Measurements from ENCODE around the gene ST6GALNAC2. TPM values are rescaled to one million over a fixed set of nuclear protein-coding genes. Genes with fewer than 3 reads are reported as not detected.

Gene ST6GALNAC2
- total RNA-seq, 4 donors from 2014 or later: 15.2 to 39.9 (median 29.5) TPM

GRCh38 chr17:76542566-76542971 lies 43.1 kb downstream of the ST6GALNAC2 start:
- WGBS, 2 donors: 77 to 80% methylated on average over 8 of the region's 10 CpGs
- Histone ChIP-seq H3K4me1 (peaks cover 21 to 100% (median 30%) of the 10 kb centered on the region in 3 donors), H3K36me3 (no peaks in the 10 kb centered on the region), H3K9me3 (no peaks in the 10 kb centered on the region), H3K4me3 (no peak overlapping the region), H3K27ac (peak overlapping the region in 1 of 4 donors; percentile 71), H3K27me3 (peaks cover 0 to 38% (median 0%) of the 10 kb centered on the region in 4 donors)
- TF ChIP-seq POLR2A (IDR thresholded peaks at IDR 0.05): no peak
- TF ChIP-seq, protein P1, sequence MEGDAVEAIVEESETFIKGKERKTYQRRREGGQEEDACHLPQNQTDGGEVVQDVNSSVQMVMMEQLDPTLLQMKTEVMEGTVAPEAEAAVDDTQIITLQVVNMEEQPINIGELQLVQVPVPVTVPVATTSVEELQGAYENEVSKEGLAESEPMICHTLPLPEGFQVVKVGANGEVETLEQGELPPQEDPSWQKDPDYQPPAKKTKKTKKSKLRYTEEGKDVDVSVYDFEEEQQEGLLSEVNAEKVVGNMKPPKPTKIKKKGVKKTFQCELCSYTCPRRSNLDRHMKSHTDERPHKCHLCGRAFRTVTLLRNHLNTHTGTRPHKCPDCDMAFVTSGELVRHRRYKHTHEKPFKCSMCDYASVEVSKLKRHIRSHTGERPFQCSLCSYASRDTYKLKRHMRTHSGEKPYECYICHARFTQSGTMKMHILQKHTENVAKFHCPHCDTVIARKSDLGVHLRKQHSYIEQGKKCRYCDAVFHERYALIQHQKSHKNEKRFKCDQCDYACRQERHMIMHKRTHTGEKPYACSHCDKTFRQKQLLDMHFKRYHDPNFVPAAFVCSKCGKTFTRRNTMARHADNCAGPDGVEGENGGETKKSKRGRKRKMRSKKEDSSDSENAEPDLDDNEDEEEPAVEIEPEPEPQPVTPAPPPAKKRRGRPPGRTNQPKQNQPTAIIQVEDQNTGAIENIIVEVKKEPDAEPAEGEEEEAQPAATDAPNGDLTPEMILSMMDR (IDR thresholded peaks at IDR 0.05): no peak
- no peak for DNase-seq
- intact Hi-C loops (cut with DNase I): no loop called here

- H3K36me3 ChIP-seq: no peaks in the 10 kb centered on the region
- peaks cover 22 to 98% (median 26%) of the 10 kb centered on the region in 3 donors for H3K4me1 ChIP-seq
- no peak overlapping the region for H3K4me3 ChIP-seq
- H3K9me3 ChIP-seq: no peaks in the 10 kb centered on the region
- no peak for DNase-seq
- peaks cover 0 to 42% (median 2%) of the 10 kb centered on the region in 4 donors for H3K27me3 ChIP-seq
- TF ChIP-seq, protein P1 (IDR thresholded peaks at IDR 0.05): no peak
- no peak for TF ChIP-seq POLR2A (IDR thresholded peaks at IDR 0.05)
- intact Hi-C loops (cut with DNase I): no loop called here
- WGBS, 2 donors: 80 to 92% methylated on average over 8 to 9 of the region's 10 CpGs
- peak overlapping the region in 2 of 4 donors; percentile 68 to 71 for H3K27ac ChIP-seq
Measured at GRCh38 chr17:76541739-76542454, 43.8 kb downstream of the ST6GALNAC2 start.

DNA sequence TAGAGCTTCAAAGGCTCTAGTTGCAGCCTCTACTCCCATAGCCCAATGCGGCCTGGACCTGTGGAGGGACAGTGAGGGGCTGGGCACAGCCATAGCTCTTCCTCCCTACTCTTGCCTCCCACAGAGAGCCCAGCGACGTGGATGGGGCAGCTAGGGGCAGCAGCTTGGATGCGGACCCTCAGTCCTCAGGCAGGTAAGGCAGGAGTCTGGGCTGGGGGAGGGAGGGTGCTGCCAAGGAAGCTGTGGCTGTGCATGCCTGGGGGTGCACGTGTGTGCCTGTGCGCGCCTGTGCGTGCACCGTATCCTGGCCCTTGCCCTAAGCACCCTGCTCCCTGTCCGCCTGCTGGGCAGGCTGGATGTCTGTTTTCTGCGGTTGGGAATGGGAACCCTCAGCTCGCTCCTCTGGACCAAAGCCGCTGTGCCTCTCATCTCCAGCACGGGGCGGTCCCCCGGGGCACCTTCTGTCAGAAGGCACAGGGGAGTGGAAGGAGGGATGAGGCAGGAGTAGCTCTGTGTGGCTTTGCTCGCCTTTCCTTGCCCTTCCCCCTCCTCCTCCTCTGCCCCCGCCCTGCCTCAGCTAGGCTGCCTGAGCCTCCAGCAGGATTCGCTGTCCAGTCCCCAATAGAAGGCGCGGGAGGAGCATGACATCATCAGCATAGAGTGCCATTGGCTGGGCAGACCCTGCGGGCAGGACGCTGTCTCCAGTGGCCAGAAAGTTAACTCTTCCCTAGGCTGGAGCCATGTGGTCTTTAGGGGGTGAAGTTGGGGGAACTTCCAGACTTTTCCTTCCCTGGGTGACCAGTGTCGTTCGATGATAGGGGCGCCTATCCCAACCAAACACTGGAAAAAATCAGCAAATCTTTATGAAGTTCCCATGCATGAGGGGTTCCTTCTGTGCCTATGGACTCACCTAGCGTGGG lies 45.0 kb downstream of the ST6GALNAC2 start:
- DNase-seq: no peak
- 11 to 24% methylated on average over 5 to 10 of the region's 27 CpGs for WGBS, 2 donors
- TF ChIP-seq, protein P1 (IDR thresholded peaks at IDR 0.05): peak in 3 of 6 experiments; percentile 9 to 39 (median 12)
- peak in 1 of 4 donors; percentile 54 for TF ChIP-seq POLR2A (IDR thresholded peaks at IDR 0.05)
- H3K4me3 ChIP-seq: peak overlapping the region in 3 of 4 donors; percentile 38 to 59 (median 39)
- no peaks in the 10 kb centered on the region for H3K36me3 ChIP-seq
- H3K27ac ChIP-seq: peak overlapping the region; percentile 63 to 79 (median 70)
- peaks cover 0 to 54% (median 3%) of the 10 kb centered on the region in 4 donors for H3K27me3 ChIP-seq
- H3K9me3 ChIP-seq: no peaks in the 10 kb centered on the region
- intact Hi-C loops (cut with DNase I): no loop called here
- H3K4me1 ChIP-seq: peaks cover 15 to 97% (median 16%) of the 10 kb centered on the region in 3 donors

DNA sequence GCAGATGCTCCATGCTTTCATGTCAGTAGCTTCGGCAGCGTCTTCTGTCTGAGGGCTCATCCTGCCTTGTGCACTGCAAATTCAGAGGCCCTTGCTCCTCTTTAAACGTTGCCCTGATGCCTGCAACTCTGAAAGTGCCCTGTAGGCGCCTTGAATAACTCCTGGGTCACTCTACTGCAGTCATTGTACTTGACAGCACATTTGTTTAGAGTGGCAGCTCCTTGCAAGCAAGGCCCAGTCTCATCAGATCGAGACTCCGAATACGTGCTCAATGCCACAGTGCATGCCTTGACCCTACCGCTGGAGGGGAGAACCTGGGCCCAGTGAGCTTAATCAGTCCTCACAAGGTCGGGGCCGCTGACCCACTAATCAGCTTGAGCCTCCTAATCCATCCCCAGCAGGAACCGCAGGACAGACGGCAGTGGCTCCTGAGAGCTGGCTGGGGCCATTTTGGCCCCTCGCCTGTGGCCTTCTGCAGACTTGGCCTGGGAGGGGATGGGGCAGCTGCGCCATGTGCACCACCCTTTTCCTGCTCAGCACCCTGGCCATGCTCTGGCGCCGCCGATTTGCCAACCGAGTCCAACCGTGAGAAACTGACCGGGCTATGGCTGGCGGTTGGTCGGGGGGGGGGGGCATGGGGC lies 45.9 kb downstream of the ST6GALNAC2 start, which contains the start of gene PRCD:
TSS of gene PRCD (plus strand) at position 414 of the 641 bp plus-strand sequence. CDS start at position 512, 98 bp downstream.
- Histone ChIP-seq H3K36me3 (no peaks in the 10 kb centered on the region), H3K27me3 (peaks cover 0 to 56% (median 3%) of the 10 kb centered on the region in 4 donors), H3K4me3 (peak within 1 kb of the TSS in 3 of 4 donors; percentile 38 to 67 (median 54)), H3K9me3 (no peaks in the 10 kb centered on the region), H3K27ac (peak within 1 kb of the TSS; percentile 63 to 87 (median 82)), H3K4me1 (peaks cover 16 to 97% (median 16%) of the 10 kb centered on the region in 3 donors)
- 62 to 72% methylated on average over 4 to 6 of the region's 22 CpGs for WGBS, 2 donors
- intact Hi-C loops (cut with DNase I): no loop called here
- no peak for DNase-seq
- TF ChIP-seq, protein P1 (IDR thresholded peaks at IDR 0.05): peak in 1 of 6 experiments; percentile 19
- no peak for TF ChIP-seq POLR2A (IDR thresholded peaks at IDR 0.05)
